ENCODE results near the gene PLPP1. TPM values are rescaled to one million over a fixed set of nuclear protein-coding genes. Genes with fewer than 3 reads are reported as not detected.

PLPP1 gene
- polyA plus RNA-seq, 3 donors = 0.87 to 1.5 (median 0.98) TPM

- WGBS (ENCODE audit: insufficient coverage) = no CpG with 5 or more reads among the region's 3 CpGs
- H3K27me3 ChIP-seq (ENCODE audit: control insufficient read depth in 2 of 2, insufficient read depth in 2 of 2, low read length in 2 of 2) = no peaks in the 10 kb centered on the region
- no peak for DNase-seq
- no peaks in the 10 kb centered on the region for H3K79me2 ChIP-seq (ENCODE audit: insufficient read depth, low read length)
- H3K27me3 Mint-ChIP-seq (ENCODE audit: low read depth in 3 of 3) = peaks cover 0 to 1% (median under 1%) of the 10 kb centered on the region in 3 donors
- no peak for TF ChIP-seq CTCF (IDR thresholded peaks at IDR 0.05)
- H3K4me2 ChIP-seq (replicated peaks; ENCODE audit: extremely low read depth, low read length, poor library complexity, severe bottlenecking) = no peak overlapping the region
- H3K4me3 Mint-ChIP-seq = no peak overlapping the region
- no peak overlapping the region for H3K27ac Mint-ChIP-seq
- H3K4me1 ChIP-seq (ENCODE audit: control insufficient read depth in 1 of 2, insufficient read depth in 2 of 2, low read length in 2 of 2) = no peaks in the 10 kb centered on the region
- H3K36me3 Mint-ChIP-seq = no peaks in the 10 kb centered on the region
- no peaks in the 10 kb centered on the region for H4K20me1 ChIP-seq (ENCODE audit: insufficient read depth, low read length)
- no peaks in the 10 kb centered on the region for H3K9me3 ChIP-seq (replicated peaks in 1 of 2; ENCODE audit: control insufficient read depth in 1 of 2, insufficient read depth in 1 of 2, low read length in 2 of 2)
- peaks cover 2% of the 10 kb centered on the region for H3K4me1 Mint-ChIP-seq
- intact Hi-C loops (cut with micrococcal nuclease) = no loop called here
- no peak overlapping the region for H2AFZ ChIP-seq (ENCODE audit: insufficient read depth, low read depth, low read length, poor library complexity, severe bottlenecking)
- no peak overlapping the region for H3K27ac ChIP-seq (ENCODE audit: low read depth in 1 of 2, low read length in 2 of 2)
- H3K9me3 Mint-ChIP-seq = no peaks in the 10 kb centered on the region
- H3K4me3 ChIP-seq (replicated peaks in 1 of 3; ENCODE audit: low read depth in 2 of 3, low read length in 3 of 3) = no peak overlapping the region
- H3K36me3 ChIP-seq (replicated peaks in 1 of 2; ENCODE audit: control insufficient read depth in 1 of 2, insufficient read depth in 2 of 2, low read length in 2 of 2) = no peaks in the 10 kb centered on the region
- no peak overlapping the region for H3K9ac ChIP-seq (ENCODE audit: insufficient read depth, low read length, poor library complexity, severe bottlenecking)
These were observed 49.7 kb downstream of the PLPP1 start for GRCh38 chr5:55485073-55485472.

- Histone ChIP-seq H4K20me1 (ENCODE audit: insufficient read depth, low read length) (no peaks in the 10 kb centered on the region), H3K79me2 (ENCODE audit: insufficient read depth, low read length) (no peaks in the 10 kb centered on the region), H3K4me3 (replicated peaks in 1 of 3; ENCODE audit: low read depth in 2 of 3, low read length in 3 of 3) (no peak overlapping the region), H2AFZ (ENCODE audit: insufficient read depth, low read depth, low read length, poor library complexity, severe bottlenecking) (no peak overlapping the region), H3K4me1 (ENCODE audit: control insufficient read depth in 1 of 2, insufficient read depth in 2 of 2, low read length in 2 of 2) (no peaks in the 10 kb centered on the region), H3K27me3 (ENCODE audit: control insufficient read depth in 2 of 2, insufficient read depth in 2 of 2, low read length in 2 of 2) (no peaks in the 10 kb centered on the region), H3K9me3 (replicated peaks in 1 of 2; ENCODE audit: control insufficient read depth in 1 of 2, insufficient read depth in 1 of 2, low read length in 2 of 2) (no peaks in the 10 kb centered on the region), H3K36me3 (replicated peaks in 1 of 2; ENCODE audit: control insufficient read depth in 1 of 2, insufficient read depth in 2 of 2, low read length in 2 of 2) (no peaks in the 10 kb centered on the region), H3K27ac (ENCODE audit: low read depth in 1 of 2, low read length in 2 of 2) (no peak overlapping the region), H3K4me2 (replicated peaks; ENCODE audit: extremely low read depth, low read length, poor library complexity, severe bottlenecking) (no peak overlapping the region), H3K9ac (ENCODE audit: insufficient read depth, low read length, poor library complexity, severe bottlenecking) (no peak overlapping the region)
- no peak overlapping the region for H3K4me3 Mint-ChIP-seq
- no CpG with 5 or more reads among the region's 1 CpG for WGBS (ENCODE audit: insufficient coverage)
- H3K27ac Mint-ChIP-seq = no peak overlapping the region
- no peak for TF ChIP-seq CTCF (IDR thresholded peaks at IDR 0.05)
- H3K9me3 Mint-ChIP-seq = no peaks in the 10 kb centered on the region
- no peaks in the 10 kb centered on the region for H3K36me3 Mint-ChIP-seq
- H3K4me1 Mint-ChIP-seq = peaks cover 2% of the 10 kb centered on the region
- intact Hi-C loops (cut with micrococcal nuclease) = no loop called here
- no peak for DNase-seq
- H3K27me3 Mint-ChIP-seq (ENCODE audit: low read depth in 3 of 3) = peaks cover 0 to 1% (median 0%) of the 10 kb centered on the region in 3 donors
These were observed 50.2 kb downstream of the PLPP1 start for GRCh38 chr5:55484531-55484930.
